HG03025 (cell line): ENCODE data around the gene ZMIZ1.

Source experiments
- ATAC-seq: cut with Tn5 transposase; IDR thresholded peaks from one replicate; pipeline ENCODE4 v1.9.1; 2021; ENCODE audit warnings: mild to moderate bottlenecking, moderate library complexity; ENCODE audit not compliant: unreplicated experiment, low FRiP score

ZMIZ1 gene

DNA sequence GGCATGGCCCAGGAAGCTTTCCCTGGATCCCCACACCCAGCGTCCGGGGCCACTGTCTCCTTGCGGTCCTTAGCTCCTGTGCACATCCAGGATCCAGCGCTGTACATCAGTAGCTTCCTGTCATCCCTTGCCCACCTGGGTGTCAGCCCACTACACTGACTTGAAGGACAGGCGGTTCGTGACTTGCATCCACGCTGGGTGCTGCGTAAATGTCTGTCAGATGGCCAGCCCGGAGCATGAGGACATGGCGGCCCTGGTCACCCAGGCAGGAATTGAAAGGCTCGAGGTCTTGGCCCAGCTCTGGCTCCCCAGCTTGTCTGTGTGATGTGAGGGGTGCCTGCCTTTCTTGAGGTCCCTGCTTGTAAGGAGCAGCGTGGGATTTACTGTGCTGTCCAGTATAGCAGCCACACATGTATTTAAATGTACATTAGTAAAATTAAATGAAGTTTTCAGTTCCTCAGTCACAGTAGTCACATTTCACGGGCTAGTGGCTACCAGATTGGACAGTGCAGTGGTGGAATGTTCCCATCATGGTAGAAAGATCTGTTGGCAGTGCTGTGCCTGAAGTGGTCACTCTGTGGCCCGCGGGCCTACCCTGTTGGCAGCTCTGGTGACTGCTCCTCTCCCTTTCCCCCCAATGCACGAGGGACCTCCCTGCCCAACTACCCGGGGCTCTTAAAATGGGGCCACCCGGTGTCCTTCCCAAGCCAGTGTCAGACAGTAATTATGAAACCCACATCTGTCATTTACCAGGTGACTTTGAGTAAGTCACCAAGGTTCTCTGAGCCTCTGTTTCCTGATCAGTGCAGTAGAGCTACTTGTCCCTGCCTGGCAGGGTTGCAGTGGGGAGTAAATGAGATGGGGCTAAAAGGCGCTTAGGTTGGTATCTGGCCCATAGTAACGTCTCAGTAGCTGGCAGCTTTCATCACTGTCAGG lies 180.7 kb downstream of the ZMIZ1 start:
- peak; percentile 53 for ATAC-seq

DNA sequence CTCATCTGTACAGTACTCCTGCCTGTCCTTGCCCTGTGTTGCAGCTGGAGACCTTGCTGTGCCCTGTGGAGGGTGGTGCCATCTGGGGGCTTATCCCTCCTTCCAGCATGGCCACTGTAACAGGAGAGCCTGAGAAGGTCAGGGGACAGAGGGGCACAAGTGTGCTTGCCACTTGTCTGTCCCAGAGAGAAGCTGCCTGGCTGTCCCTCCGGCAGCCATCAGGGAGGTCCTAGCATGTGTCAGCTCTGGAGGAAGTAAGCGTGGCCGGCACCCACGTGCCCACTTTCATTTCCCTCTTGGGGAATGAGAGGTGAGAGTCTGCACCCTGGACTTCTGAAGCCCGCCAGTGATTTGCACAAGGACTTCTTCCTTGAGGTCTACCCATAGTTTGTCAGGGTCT lies 181.5 kb downstream of the ZMIZ1 start:
- ATAC-seq = no peak

DNA sequence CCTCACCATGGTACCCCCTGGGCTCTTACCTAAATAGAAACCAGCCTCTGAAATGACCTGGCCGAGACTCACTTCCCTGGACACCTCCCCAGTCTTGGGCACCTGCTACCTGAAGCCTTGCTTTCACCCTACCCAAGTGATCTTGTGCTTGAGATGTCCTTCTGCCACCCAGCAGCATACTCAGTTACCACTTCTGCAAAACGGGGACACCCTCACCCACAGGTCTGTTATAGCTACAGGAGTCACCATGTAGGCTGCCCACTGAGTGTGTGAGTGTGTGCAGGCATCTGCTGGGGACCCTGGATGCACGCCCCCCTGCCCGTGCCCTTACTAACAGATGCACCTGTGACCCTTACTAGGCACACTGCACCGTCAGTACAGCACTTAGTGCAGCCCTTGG lies 183.7 kb downstream of the ZMIZ1 start:
- ATAC-seq = no peak

DNA sequence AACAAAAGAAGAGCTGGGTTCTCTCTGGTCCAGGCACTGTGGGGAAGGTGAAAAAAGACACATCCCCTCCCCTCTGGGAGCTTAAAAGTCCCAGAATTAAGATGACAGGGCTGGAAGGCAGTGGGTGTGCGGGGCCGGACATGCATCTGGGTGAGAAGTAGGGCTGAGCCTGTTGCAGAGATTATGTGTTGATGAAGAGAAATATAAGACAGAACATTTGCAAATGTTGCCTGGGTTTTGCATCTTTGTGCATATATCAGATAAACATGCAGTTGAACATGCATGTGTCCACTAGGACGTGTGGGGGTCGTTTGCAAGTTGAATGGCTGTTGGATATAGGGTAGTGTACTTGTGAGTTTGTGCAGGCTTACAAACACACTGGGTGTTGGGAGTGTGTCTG lies 184.2 kb downstream of the ZMIZ1 start:
- no peak for ATAC-seq

DNA sequence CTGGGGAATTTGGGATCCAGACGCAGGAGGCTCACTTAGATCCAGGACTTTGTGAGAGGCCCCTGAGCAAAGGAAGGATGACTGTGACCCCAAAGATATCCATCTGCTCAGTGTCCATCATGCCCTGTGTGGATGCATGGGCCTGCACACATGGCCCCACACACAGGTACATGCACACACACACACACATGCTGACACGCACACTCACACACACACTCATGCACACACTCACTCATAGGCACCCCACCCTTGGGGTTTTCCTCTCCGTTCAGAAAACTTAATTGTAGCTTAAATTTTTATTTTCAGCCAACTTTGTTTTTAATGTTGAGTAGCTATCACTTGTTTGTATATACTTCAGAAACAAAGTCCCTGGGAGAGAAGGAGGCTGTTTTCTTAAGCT lies 184.9 kb downstream of the ZMIZ1 start:
- no peak for ATAC-seq

GRCh38 chr10:79254333-79255006 lies 185.7 kb downstream of the ZMIZ1 start:
- no peak for ATAC-seq

DNA sequence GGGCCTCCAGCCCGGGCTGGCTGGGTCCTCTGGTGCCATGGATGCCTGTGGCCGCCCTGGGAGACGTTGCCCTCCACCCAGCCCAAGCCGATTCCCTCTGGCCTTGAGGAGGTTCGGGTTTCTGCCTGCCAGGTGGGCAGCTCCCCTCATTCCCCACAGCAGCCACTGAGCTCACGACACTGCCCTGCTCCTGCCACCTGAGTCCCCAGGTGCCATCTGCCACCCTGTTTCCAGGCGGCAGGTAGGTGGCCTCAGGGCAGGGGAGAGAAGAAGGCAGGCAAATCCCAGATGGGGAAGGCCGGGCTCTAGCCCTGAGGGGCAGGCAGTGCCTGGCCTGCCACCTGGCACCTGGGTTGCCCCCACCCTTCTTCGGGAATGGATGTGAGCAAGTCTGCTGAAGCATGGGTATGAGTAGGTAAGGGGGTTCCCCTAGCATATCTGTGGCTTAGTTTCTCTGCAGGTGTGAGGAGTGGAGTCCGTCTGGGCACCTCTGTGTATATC lies 186.3 kb downstream of the ZMIZ1 start:
- no peak for ATAC-seq

DNA sequence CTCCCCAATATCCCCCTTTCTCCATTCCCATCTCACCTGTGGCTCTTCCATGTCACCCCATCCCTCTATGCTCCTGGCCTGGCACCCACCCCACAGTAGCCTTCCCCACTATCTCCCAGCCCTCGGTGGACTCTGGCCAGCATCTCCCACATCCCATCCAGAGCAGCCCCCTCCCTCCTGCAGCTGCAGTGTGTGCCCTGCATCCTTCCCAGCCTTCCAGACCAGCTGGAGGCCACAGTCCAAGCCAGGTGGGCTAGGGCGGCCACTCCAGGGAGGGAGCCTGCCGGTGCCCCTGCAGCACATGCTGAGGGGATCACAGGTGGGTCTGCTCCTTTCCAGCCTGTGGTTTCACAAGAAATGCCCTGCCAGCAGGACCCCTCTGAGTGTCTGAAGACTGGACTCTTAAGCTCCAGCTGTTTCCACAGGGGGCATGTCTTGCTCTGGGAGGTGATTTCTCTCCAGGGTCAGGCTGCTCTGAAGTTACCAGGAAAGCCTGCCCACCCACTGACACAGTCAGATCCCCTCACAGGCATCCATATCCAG lies 187.6 kb downstream of the ZMIZ1 start:
- no peak for ATAC-seq

GRCh38 chr10:79258894-79259293 lies 190.1 kb downstream of the ZMIZ1 start:
- no peak for ATAC-seq

GRCh38 chr10:79259834-79260233 lies 191.1 kb downstream of the ZMIZ1 start:
- no peak for ATAC-seq

DNA sequence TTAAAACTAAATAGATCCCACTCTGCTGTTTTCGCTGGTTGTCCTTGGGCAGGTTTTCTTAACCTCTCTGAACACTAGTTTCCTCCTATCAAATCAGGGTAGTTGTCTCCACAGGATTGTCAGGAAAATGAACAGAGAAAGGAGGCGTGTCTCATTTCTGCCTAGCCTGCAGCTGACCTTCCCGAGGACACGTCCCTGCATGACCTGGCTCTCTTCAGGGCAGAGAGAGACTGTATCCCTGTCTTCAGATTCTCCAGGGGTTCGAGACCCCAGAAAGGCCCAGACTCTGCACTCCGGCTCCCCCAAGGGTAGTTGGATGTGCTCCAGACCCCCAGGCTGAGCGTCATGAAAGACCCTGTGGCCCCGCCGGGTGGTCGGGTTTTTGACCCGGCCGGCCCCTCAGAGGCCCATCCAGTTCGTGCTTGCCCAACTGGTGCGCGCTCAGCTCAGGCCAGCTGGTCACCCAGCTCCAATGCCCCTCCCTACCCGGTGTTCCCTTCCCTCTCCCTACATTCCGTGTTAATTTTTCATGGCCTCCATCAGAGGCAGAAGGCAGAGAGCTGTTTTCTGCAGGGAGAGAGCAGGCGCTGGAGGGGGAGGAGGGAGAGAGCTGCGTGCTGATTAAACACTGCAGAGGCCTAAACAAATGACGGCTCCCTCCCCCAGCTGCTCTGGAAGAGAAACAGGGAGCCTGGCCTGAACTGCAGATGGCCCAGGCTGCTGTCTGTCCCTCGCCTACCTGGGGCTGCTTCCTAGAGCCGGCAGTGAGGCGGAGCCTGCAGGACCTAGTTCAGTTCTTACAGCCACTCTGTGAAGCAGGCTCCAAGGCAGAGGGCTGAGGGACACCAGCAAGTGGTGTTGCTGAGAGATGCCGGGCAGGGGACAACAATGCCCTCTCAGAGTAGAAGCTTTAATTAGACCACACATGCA lies 192.3 kb downstream of the ZMIZ1 start:
- ATAC-seq = no peak

DNA sequence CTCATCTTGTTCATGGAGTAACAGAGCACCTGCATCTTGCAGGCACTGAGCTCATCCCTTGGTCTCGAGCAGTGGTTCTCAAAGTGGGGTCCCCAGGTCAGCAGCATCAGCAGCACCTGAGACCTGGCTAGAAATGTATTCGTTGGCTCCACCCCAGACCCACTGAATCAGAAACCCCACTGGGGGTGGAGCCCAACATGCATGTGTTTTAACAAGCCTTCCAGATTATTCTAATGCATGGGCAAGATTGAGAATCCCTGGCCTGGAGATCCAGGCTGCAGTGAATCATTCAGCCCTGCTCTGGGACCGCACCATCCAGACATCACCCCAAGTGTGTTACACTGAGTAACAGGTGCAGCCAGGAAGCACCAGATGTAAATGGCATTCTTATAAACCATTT lies 193.4 kb downstream of the ZMIZ1 start:
- no peak for ATAC-seq

DNA sequence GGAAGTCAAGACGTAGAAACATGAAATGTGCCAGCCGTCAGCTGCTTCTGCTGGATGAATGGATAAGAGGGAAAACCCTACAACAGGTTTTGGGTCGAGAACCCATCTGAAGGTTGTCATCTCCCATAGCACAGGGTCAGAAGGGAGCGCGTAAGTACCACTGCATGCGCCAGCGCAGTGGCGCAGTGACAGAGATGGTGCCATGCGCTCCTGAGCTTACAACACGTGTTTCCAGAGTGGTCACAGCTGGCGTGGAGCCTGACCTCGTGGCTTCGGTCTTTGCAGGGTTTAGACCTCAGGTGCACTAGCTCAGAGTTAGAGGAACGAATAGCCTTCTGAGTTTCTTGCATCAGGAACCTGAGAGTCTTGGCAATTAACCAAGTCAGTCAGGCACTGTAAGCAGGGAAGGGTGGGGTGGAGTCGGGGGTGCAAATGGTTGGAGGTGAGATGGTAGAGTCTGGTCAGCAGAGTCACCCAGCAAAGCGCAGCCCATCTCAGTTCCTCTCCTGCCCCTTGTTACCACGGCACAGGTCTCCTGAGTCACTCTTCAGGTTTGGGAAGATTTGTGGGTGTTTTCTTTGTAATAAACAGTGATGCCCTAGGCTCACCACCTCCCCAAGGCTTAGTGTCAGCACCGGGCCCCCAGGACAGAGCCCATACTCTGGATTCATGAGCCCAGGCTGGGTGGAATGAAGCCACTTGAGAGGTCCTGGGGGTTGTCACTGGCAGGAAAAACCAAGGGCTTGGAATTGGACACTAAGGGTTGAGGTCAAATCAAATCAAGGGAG lies 194.4 kb downstream of the ZMIZ1 start:
- ATAC-seq = no peak

DNA sequence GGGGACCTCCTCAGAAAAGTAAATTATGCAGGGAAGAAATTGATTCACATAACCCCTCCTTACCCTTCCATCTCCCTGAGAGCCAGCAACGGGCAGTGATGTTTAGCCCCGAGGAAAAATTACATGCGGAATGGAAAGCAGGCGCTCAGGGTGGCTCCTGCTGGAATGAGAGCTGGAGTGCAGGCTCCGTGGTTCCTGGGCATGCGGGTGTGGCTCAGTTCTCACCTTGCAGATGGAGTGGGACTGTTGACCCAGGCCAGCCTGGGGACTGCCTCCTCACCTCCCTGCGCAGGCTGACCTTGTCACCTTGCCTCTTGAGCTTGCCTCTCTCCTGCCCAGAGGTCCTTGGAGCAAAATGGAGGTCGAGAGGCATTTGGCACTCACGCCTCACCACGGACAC lies 195.2 kb downstream of the ZMIZ1 start:
- no peak for ATAC-seq

DNA sequence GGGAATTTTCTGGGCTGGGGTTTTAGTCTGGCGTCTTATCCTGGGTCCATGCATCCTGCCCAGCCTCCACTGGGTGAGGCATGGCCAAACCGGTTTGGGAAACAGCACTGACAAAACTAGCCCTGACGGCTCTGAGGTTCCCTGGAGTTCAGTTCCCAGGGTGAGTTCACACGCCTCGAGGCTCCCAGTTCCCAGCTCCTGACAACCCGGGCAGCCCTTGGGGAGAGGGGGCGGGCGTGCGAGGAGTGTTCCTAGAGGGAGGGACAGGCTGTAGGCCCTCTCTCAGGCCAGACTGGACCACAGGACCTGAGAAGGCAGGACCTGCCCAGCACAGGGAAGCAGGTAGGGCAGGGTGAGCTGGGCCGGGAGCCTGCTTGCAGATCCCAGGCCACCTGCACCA lies 196.2 kb downstream of the ZMIZ1 start:
- ATAC-seq = no peak

- peak; percentile 22 for ATAC-seq
Measured at GRCh38 chr10:79266084-79266483, 197.3 kb downstream of the ZMIZ1 start.

DNA sequence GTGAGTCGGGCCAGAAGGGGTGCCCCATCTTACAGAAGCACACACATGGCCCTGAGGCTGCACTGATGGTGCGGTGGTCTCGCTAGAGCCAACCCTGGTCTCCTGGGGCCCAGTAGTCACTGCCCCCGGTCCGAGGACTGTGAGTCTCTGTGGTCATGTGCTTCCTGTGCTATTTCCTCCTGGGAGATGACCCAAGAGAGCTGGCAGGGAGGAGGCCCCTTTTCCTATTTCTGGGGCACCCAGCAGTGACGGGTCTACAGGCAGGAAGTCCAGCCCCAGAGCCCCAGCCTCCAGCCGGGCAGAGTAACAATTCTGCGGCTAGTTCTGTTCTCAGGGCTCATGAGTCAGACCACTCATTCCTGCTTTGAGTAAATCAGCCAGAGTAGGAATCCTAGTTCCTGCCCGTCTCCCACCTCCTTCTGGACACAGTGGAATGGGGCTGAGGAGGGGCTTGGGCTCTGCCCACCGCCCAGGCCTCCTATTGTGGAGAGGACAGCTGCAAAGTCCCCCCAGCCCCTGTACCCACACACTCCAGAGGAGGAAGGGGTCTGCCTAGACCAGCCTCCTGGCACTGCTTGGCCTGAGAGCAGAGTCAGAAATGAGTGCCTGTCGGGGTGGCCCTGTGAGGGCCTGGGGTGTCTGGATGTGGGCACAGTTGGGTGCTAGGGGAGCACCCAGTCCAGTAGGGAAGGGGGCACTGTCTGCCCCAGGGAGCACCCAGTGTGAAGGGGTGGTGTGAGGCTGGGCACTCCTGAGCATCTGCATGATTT lies 198.0 kb downstream of the ZMIZ1 start:
- peak; percentile 62 for ATAC-seq

DNA sequence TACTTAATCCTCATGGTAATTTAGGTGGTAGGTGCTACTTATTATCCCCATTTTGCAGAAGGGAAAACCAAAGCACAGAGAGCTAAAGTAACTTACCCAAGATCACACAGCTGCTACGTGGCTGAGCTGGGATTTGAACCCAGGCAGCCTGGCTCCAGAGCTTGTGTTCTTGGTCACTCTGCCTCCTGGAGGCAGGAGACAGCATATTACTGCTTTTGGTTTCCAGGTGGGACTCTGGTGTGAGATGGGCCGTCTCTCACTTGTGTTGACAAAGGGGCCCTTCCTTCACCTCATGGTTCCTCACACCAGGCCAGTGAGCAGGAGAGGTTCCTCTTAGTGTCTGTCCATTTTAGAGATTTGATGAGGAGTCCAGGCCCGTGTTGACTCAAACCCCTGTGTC lies 198.7 kb downstream of the ZMIZ1 start:
- ATAC-seq = no peak

- ATAC-seq = no peak
Measured at GRCh38 chr10:79268161-79268601, 199.4 kb downstream of the ZMIZ1 start.
